HCT116 (cell line): ENCODE data around the gene MRAS. TPM values are rescaled to one million over a fixed set of nuclear protein-coding genes. Genes with fewer than 3 reads are reported as not detected.

ENCODE experiments used
- ATAC-seq: fragments of 200-7000 bp; cut with Tn5 transposase; 2 replicates; pipeline ENCODE4 v1.9.1; 2020; ENCODE audit warnings: mild to moderate bottlenecking, moderate library complexity
- BruUV-seq: library from RNA; stranded (reverse); fragments of 400-500 nt; replicated peaks from 2 replicates; lab custom pipeline; 2021; lab: Mats Ljungman, UMichigan
- CTCF ChIA-PET: fragments of 300-600 bp; sonication (Branson Sonifier 250); formaldehyde crosslinking; loops from one replicate; lab custom pipeline; 2021; ENCODE audit warnings: antibody characterized with exemption; lab: Charles Lee
- POLR2A ChIA-PET: fragments of 300-600, 350-600 bp; sonication (Branson Sonifier 250); formaldehyde crosslinking; loops from one replicate; lab custom pipeline; 2021; ENCODE audit warnings: antibody characterized with exemption; lab: Charles Lee
- RAD21 ChIA-PET, 2 experiments: fragments of 300-600 bp; sonication (Branson Sonifier 250); formaldehyde crosslinking; loops; one replicate each; lab custom pipeline; 2023; ENCODE audit warnings: low total read pairs in 2 of 2; ENCODE audit not compliant: uncharacterized antibody in 2 of 2, unreplicated experiment in 2 of 2, low non-redundant PET in 1 of 2; lab: Charles Lee
- DNase-seq: peaks from one replicate; pipeline ENCODE4 v3.0.0-alpha.2; 2010; ENCODE audit warnings: low read depth, low spot score
- H2AFZ ChIP-seq: fragments of 200-600 bp; shearing (Covaris generic), sonication (generic); 2 replicates; pipeline ENCODE4 v1.6.1; 2017; ENCODE audit warnings: low read depth, mixed run types, mixed read lengths, antibody characterized with exemption, low read length; ENCODE audit not compliant: poor library complexity, severe bottlenecking
- H3K27ac ChIP-seq: 2 replicates; pipeline ENCODE4 v1.5.1; 2012; ENCODE audit warnings: low read depth, low read length
- H3K27me3 ChIP-seq: fragments of 200-600 bp; sonication (generic); 2 replicates; pipeline ENCODE4 v1.6.1; 2016; ENCODE audit warnings: mixed run types, low read length, mixed read lengths; ENCODE audit not compliant: insufficient read depth
- H3K36me3 ChIP-seq, 2 experiments: fragments of 200-500 bp in 1 of 2; fragments of 200-600 bp in 1 of 2; sonication (Bioruptor generic) in 1 of 2; sonication (generic) in 1 of 2; 2 replicates each; pipeline versions ENCODE4 v1.5.1 to v1.6.1; 2014 to 2016; ENCODE audit warnings: low read length in 2 of 2, inconsistent platforms in 1 of 2, mixed read lengths in 1 of 2, mixed run types in 1 of 2; ENCODE audit not compliant: insufficient read depth in 2 of 2, control insufficient read depth in 1 of 2
- H3K4me1 ChIP-seq, 2 experiments: fragments of 200-600 bp in 1 of 2; sonication (generic) in 1 of 2; 2 replicates each; pipeline versions ENCODE4 v1.5.1 to v1.6.1; 2012 to 2017; ENCODE audit warnings: low read length in 2 of 2, inconsistent platforms in 1 of 2, mild to moderate bottlenecking in 1 of 2, mixed read lengths in 1 of 2, mixed run types in 1 of 2, moderate library complexity in 1 of 2; ENCODE audit not compliant: insufficient read depth in 2 of 2, control insufficient read depth in 1 of 2
- H3K4me2 ChIP-seq: fragments of 200-600 bp; sonication (generic); 2 replicates; pipeline ENCODE4 v1.6.1; 2017; ENCODE audit warnings: mixed run types, low read length, mixed read lengths
- H3K4me3 ChIP-seq, 2 experiments: fragments of 200-600 bp in 1 of 2; sonication (generic) in 1 of 2; replicated peaks in 1 of 2; 2 replicates each; pipeline ENCODE4 v1.5.1; 2011 to 2016; ENCODE audit warnings: low read length in 2 of 2, control low read depth in 1 of 2, low read depth in 1 of 2, mild to moderate bottlenecking in 1 of 2, mixed read lengths in 1 of 2, mixed run types in 1 of 2
- H3K79me2 ChIP-seq: fragments of 200-600 bp; sonication (generic); 2 replicates; pipeline ENCODE4 v1.6.1; 2017; ENCODE audit warnings: mild to moderate bottlenecking, mixed run types, low read length, moderate library complexity, mixed read lengths; ENCODE audit not compliant: insufficient read depth
- H3K9ac ChIP-seq: fragments of 200-600 bp; sonication (generic); 2 replicates; pipeline ENCODE4 v1.6.1; 2016; ENCODE audit warnings: low read length, mixed read lengths
- H3K9me2 ChIP-seq: fragments of 200-600 bp; sonication (generic), shearing (Covaris generic); 2 replicates; pipeline ENCODE4 v1.6.1; 2017; ENCODE audit warnings: mixed run types, mild to moderate bottlenecking, moderate library complexity; ENCODE audit not compliant: insufficient read depth
- H3K9me3 ChIP-seq, 2 experiments: fragments of 200-500 bp in 1 of 2; fragments of 200-600 bp in 1 of 2; sonication (Bioruptor generic) in 1 of 2; sonication (generic) in 1 of 2; 2 replicates each; pipeline ENCODE4 v1.6.1; 2014 to 2017; ENCODE audit warnings: low read length in 2 of 2, mixed read lengths in 2 of 2, inconsistent platforms in 1 of 2, low read depth in 1 of 2, mild to moderate bottlenecking in 1 of 2, mixed run types in 1 of 2, moderate library complexity in 1 of 2; ENCODE audit not compliant: control insufficient read depth in 1 of 2, insufficient read depth in 1 of 2
- H4K20me1 ChIP-seq: fragments of 200-600 bp; sonication (generic), shearing (Covaris generic); 2 replicates; pipeline ENCODE4 v1.6.1; 2017; ENCODE audit warnings: mixed run types, mild to moderate bottlenecking, moderate library complexity; ENCODE audit not compliant: insufficient read depth
- EGR1 ChIP-seq: IDR thresholded peaks from 2 replicates; pipeline ENCODE4 v1.6.1; 2012; ENCODE audit warnings: low read depth
- EZH2 ChIP-seq: fragments of 200-600 bp; sonication (generic); IDR thresholded peaks from 2 replicates; pipeline ENCODE4 v1.6.1; 2017; ENCODE audit warnings: antibody characterized with exemption, mixed run types
- EZH2phosphoT487 ChIP-seq: fragments of 200-600 bp; IDR thresholded peaks from 2 replicates; pipeline ENCODE4 v1.6.1; 2018; ENCODE audit warnings: antibody characterized with exemption, borderline replicate concordance
- POLR2A ChIP-seq: IDR thresholded peaks from 2 replicates; pipeline ENCODE4 v1.7.0; 2011; ENCODE audit warnings: borderline replicate concordance; ENCODE audit not compliant: insufficient read depth, insufficient read length; ENCODE audit errors: extremely low read depth
- POLR2AphosphoS5 ChIP-seq: IDR thresholded peaks from 2 replicates; pipeline ENCODE4 v1.6.1; 2011; ENCODE audit warnings: mild to moderate bottlenecking, low read depth, low read length, moderate library complexity
- RAD21 ChIP-seq: IDR thresholded peaks from 2 replicates; pipeline ENCODE4 v1.6.1; 2012; ENCODE audit warnings: low read depth, mild to moderate bottlenecking
- SIN3A ChIP-seq: IDR thresholded peaks from 2 replicates; pipeline ENCODE4 v1.6.1; 2012; ENCODE audit warnings: low read depth
- SRF ChIP-seq: IDR thresholded peaks from 2 replicates; pipeline ENCODE4 v1.6.1; 2012; ENCODE audit warnings: low read depth
- YY1 ChIP-seq: IDR thresholded peaks from 2 replicates; pipeline ENCODE4 v1.6.1; 2011; ENCODE audit warnings: low read length, low read depth, moderate library complexity, mild to moderate bottlenecking; ENCODE audit not compliant: insufficient replicate concordance; ENCODE audit errors: extremely low read depth
- ZBTB33 ChIP-seq: IDR thresholded peaks from 2 replicates; pipeline ENCODE4 v1.6.1; 2011; ENCODE audit warnings: mild to moderate bottlenecking, low read length, moderate library complexity; ENCODE audit not compliant: insufficient replicate concordance; ENCODE audit errors: extremely low read depth
- ZFX ChIP-seq: fragments of 450-650 bp; IDR thresholded peaks from 2 replicates; pipeline ENCODE4 v1.6.1; 2017
- ZNF274 ChIP-seq: fragments of 200-500 bp; sonication (Bioruptor generic); IDR thresholded peaks from 2 replicates; pipeline ENCODE4 v1.6.1; 2014; ENCODE audit warnings: mild to moderate bottlenecking, low read depth, low read length, inconsistent platforms
- intact Hi-C: fragments of 100-400 bp; cut with micrococcal nuclease; formaldehyde crosslinking; loops from 2 replicates; pipeline ENCODE4 v1.10.0; 2022
- total RNA-seq: library from RNA; stranded (reverse); gene quantifications from one replicate; pipeline ENCODE4 v1.2.1, GENCODE V29; 2021; ENCODE audit not compliant: unreplicated experiment
- TF ChIP-seq, protein P1 (sequence below): IDR thresholded peaks from 2 replicates; pipeline ENCODE4 v1.6.1; 2012
- TF ChIP-seq, protein P2 (sequence below): IDR thresholded peaks from 2 replicates; pipeline ENCODE4 v1.6.1; 2012

MRAS gene
- total RNA-seq, 1 experiment from 2014 or later, result 13.5 TPM

- TF ChIP-seq POLR2A (no peak), EZH2phosphoT487 (no peak), ZBTB33 (no peak), EZH2 (no peak), ZFX (no peak), RAD21 (no peak), ZNF274 (no peak), SIN3A (no peak), EGR1 (no peak), YY1 (no peak)
- TF ChIP-seq, protein P1, sequence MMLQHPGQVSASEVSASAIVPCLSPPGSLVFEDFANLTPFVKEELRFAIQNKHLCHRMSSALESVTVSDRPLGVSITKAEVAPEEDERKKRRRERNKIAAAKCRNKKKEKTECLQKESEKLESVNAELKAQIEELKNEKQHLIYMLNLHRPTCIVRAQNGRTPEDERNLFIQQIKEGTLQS, result no peak
- TF ChIP-seq, protein P2, sequence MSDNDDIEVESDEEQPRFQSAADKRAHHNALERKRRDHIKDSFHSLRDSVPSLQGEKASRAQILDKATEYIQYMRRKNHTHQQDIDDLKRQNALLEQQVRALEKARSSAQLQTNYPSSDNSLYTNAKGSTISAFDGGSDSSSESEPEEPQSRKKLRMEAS, result no peak
- TF ChIP-seq, all 23 proteins: peak for 0
Observed at GRCh38 chr3:138369151-138369900, 20.9 kb downstream of the MRAS start (continued).

DNA sequence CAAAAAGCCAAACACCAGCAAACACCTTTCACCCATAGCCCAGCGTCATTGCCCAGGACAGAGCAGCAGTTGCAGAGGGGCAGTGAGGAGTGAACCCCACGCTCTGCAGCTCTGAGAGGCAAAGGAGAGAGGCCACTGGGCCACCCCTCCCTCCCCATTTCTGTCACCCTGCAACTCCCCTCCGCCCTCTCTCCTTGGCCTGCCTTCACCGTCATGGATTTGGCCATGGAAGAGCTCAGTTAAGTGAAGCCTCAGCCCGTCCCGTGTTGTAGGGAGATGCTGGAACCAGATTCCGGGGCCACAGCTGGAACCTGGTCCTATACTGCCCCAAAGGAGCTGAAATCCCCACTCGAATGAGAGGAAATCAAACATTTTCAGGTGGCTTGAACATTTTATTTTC, 21.9 kb downstream of the MRAS start:
- POLR2A ChIA-PET, result no interaction called here

More for the DNA sequence above, 21.9 kb downstream of the MRAS start:
- no peak overlapping the region for H3K9ac ChIP-seq
- no peaks in the 10 kb centered on the region; a peak in 1 of 4 replicates for H3K36me3 ChIP-seq
- no peak for DNase-seq
- ATAC-seq, result no peak
- H2AFZ ChIP-seq, result no peak overlapping the region
- H3K27me3 ChIP-seq, result no peaks in the 10 kb centered on the region
- TF ChIP-seq POLR2A (no peak), POLR2AphosphoS5 (no peak), SRF (no peak), EZH2phosphoT487 (no peak)
- TF ChIP-seq, all 23 proteins: peak for 0
- H3K9me3 ChIP-seq, result no peaks in the 10 kb centered on the region
- no peak overlapping the region for H3K4me2 ChIP-seq
- H4K20me1 ChIP-seq, result no peaks in the 10 kb centered on the region
- ChIA-PET RAD21 (no interaction called here), CTCF (no interaction called here)
- intact Hi-C loops, result no loop called here
- H3K27ac ChIP-seq, result no peak overlapping the region
- no peak overlapping the region for H3K4me3 ChIP-seq
- BruUV-seq, result no TSS peak
- H3K4me1 ChIP-seq, result peaks cover 8 to 9% of the 10 kb centered on the region in 2 experiments
- H3K9me2 ChIP-seq, result no peaks in the 10 kb centered on the region
- H3K79me2 ChIP-seq, result no peaks in the 10 kb centered on the region
